K562 (cell line): Measurements from ENCODE around the gene PNMA3.

ENCODE experiments used
- CTCF ChIP-seq, 3 experiments: IDR thresholded peaks in 2 of 3; conservative IDR thresholded peaks in 1 of 3; 2 replicates each; pipeline ENCODE4 v1.5.1; 2011 to 2012; ENCODE audit warnings: low read length in 3 of 3, mild to moderate bottlenecking in 3 of 3, control low read depth in 2 of 3, improper control_type of control experiment in 1 of 3, inconsistent platforms in 1 of 3, low read depth in 1 of 3, mixed read lengths in 1 of 3, moderate library complexity in 1 of 3; ENCODE audit not compliant: insufficient read depth in 2 of 3
- FIP1L1 ChIP-seq: fragments of 200-400 bp; formaldehyde crosslinking; IDR thresholded peaks from 2 replicates; pipeline ENCODE4 v1.6.1; 2018; ENCODE audit warnings: mild to moderate bottlenecking, low read depth, low read length; ENCODE audit not compliant: poor library complexity, severe bottlenecking
- HOXB6 ChIP-seq: fragments of 250-450 bp; sonication (Bioruptor Pico); IDR thresholded peaks from 2 replicates; pipeline ENCODE4 v1.5.1; 2022; ENCODE audit warnings: mild to moderate bottlenecking, borderline replicate concordance
- L3MBTL2 ChIP-seq: fragments of 450-650 bp; IDR thresholded peaks from 2 replicates; pipeline ENCODE4 v1.6.1; 2016; ENCODE audit warnings: mild to moderate bottlenecking, moderate library complexity
- RCOR1 ChIP-seq, 2 experiments: IDR thresholded peaks; 2 replicates each; pipeline ENCODE4 v1.6.1; 2012; ENCODE audit warnings: low read depth in 2 of 2, low read length in 2 of 2, borderline replicate concordance in 1 of 2, improper control_type of control experiment in 1 of 2
- SETDB1 ChIP-seq: IDR thresholded peaks from one replicate; pipeline ENCODE4 v1.6.1; 2012; ENCODE audit warnings: low read length, control low read depth, inconsistent platforms
- ZBTB1 ChIP-seq: sonication (generic); formaldehyde crosslinking; IDR thresholded peaks from 2 replicates; pipeline ENCODE4 v1.8.1; 2023; ENCODE audit warnings: missing genetic modification reagents, low read depth, mild to moderate bottlenecking, borderline replicate concordance
- ZC3H11A ChIP-seq: IDR thresholded peaks from 2 replicates; pipeline ENCODE4 v1.6.1; 2012; ENCODE audit warnings: low read depth, low read length, improper control_type of control experiment
- ZNF3 ChIP-seq: fragments of 250-450 bp; sonication (Bioruptor Pico); IDR thresholded peaks from 2 replicates; pipeline ENCODE4 v1.5.0; 2021; ENCODE audit warnings: mild to moderate bottlenecking, moderate library complexity
- ZNF79 ChIP-seq: fragments of 250-450 bp; sonication (Bioruptor Pico); IDR thresholded peaks from 2 replicates; pipeline ENCODE4 v1.4.0; 2020; ENCODE audit warnings: low read depth, mild to moderate bottlenecking, moderate library complexity
- TF ChIP-seq, protein P1 (sequence below): fragments of 150-350 bp; conservative IDR thresholded peaks from 2 replicates; pipeline ENCODE4 v1.6.1; 2014; ENCODE audit warnings: low read length
- TF ChIP-seq, protein P2 (sequence below): fragments of 450-650 bp; IDR thresholded peaks from 2 replicates; pipeline ENCODE4 v1.6.1; 2014; ENCODE audit warnings: low read depth, mild to moderate bottlenecking, moderate library complexity, borderline replicate concordance

- TF ChIP-seq SETDB1 (no peak), L3MBTL2 (no peak), ZC3H11A (no peak), ZNF3 (CRISPR knock-in tag) (no peak), RCOR1 (IDR thresholded peaks at IDR 0.05; ENCODE audit: borderline replicate concordance in 1 of 2, low read depth in 2 of 2, low read length in 2 of 2) (no peak), CTCF (IDR thresholded peaks at IDR 0.05 in 2 of 3, conservative IDR thresholded peaks at IDR 0.05 in 1 of 3; ENCODE audit: insufficient read depth in 2 of 3, low read depth in 1 of 3, low read length in 3 of 3) (no peak), ZNF79 (CRISPR knock-in tag) (no peak), ZBTB1 (CRISPR knock-in tag) (no peak), FIP1L1 (no peak), HOXB6 (CRISPR knock-in tag) (no peak)
- TF ChIP-seq, protein P1, sequence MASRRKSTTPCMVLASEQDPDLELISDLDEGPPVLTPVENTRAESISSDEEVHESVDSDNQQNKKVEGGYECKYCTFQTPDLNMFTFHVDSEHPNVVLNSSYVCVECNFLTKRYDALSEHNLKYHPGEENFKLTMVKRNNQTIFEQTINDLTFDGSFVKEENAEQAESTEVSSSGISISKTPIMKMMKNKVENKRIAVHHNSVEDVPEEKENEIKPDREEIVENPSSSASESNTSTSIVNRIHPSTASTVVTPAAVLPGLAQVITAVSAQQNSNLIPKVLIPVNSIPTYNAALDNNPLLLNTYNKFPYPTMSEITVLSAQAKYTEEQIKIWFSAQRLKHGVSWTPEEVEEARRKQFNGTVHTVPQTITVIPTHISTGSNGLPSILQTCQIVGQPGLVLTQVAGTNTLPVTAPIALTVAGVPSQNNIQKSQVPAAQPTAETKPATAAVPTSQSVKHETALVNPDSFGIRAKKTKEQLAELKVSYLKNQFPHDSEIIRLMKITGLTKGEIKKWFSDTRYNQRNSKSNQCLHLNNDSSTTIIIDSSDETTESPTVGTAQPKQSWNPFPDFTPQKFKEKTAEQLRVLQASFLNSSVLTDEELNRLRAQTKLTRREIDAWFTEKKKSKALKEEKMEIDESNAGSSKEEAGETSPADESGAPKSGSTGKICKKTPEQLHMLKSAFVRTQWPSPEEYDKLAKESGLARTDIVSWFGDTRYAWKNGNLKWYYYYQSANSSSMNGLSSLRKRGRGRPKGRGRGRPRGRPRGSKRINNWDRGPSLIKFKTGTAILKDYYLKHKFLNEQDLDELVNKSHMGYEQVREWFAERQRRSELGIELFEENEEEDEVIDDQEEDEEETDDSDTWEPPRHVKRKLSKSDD: no peak
- TF ChIP-seq, protein P2, sequence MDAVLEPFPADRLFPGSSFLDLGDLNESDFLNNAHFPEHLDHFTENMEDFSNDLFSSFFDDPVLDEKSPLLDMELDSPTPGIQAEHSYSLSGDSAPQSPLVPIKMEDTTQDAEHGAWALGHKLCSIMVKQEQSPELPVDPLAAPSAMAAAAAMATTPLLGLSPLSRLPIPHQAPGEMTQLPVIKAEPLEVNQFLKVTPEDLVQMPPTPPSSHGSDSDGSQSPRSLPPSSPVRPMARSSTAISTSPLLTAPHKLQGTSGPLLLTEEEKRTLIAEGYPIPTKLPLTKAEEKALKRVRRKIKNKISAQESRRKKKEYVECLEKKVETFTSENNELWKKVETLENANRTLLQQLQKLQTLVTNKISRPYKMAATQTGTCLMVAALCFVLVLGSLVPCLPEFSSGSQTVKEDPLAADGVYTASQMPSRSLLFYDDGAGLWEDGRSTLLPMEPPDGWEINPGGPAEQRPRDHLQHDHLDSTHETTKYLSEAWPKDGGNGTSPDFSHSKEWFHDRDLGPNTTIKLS: no peak
Observed at GRCh38 chrX:153029162-153029561, 27.1 kb upstream of the PNMA3 start.
